Measurements from ENCODE around the gene ZNF536.

GRCh38 chr19:30523791-30524190 is 151.6 kb downstream of the ZNF536 start:
- TF ChIP-seq CTCF (IDR thresholded peaks at IDR 0.05) (no peak), USF2 (IDR thresholded peaks at IDR 0.05; ENCODE audit: borderline replicate concordance, low read depth, low read length) (no peak), RAD21 (IDR thresholded peaks at IDR 0.05; ENCODE audit: low read length) (no peak), EP300 (IDR thresholded peaks at IDR 0.05; ENCODE audit: borderline replicate concordance in 1 of 2, low read depth in 1 of 2, low read length in 1 of 2) (no peak), ELF1 (IDR thresholded peaks at IDR 0.05) (no peak)
